Erythroblast (primary cell): ENCODE results near the gene CHRNE.

Experiments
- GATA1 ChIP-seq: IDR thresholded peaks from 2 replicates; pipeline ENCODE4 v1.6.1; 2011; ENCODE audit warnings: low read depth, mild to moderate bottlenecking, control low read depth, low read length, moderate library complexity
- POLR2A ChIP-seq: IDR thresholded peaks from 2 replicates; pipeline ENCODE4 v1.6.1; 2011; ENCODE audit warnings: mild to moderate bottlenecking, low read length

GRCh38 chr17:4937553-4937952 is 34.7 kb upstream of the CHRNE start:
- TF ChIP-seq POLR2A: no peak
- TF ChIP-seq GATA1: no peak
